ENCODE measurements around the gene MEIS1.
A peak's percentile ranks its signal among the peaks of the same experiment; 100 is the strongest.

The MEIS1 gene

DNA sequence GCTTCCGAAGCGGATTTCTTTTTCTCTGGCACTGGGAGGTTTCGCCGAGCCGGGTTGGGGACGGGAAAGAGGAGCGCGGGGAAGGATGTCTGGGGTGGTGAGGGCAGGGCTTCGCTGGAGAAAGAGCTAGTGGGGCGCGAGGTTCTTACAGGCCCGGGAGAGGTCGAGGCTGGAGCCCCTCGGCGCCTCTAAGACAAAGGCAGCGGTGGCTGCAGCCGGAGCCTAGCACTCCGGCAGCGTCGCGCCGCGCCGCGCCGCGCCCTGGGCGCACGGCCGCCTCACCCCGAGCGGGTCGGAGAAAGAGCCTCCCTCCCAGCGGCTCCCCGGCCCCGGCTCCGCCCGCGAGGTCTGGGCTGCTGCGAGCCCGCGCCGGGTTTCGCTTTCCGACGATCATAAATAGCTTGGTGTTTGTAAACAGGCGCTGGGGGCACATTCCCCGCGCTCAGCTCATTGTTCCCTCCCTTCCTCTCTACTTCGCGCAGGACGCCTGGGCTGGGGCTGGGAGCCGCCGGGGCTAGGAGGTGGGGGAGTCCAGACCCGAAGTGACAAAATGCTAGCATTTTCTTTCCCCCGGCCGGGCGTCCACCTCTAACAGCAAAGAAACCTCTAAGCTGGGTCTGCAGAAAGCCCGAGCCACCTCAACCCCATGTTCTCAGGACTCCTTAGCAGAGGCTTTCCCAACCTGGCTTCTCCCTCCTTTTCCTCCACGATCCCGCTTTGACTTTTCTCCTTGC is 813 bp upstream of the MEIS1 start:
- Histone ChIP-seq H3K36me3 (replicated peaks) (no peaks in the 10 kb centered on the region), H3K27me3 (replicated peaks) (peaks cover 76% of the 10 kb centered on the region), H3K27ac (no peak overlapping the region), H3K4me3 (ENCODE audit: low read depth, low read length) (peak overlapping the region; percentile 76)
- DNase-seq, result peak; percentile 38
- in situ Hi-C loops (cut with HindIII; ENCODE audit: low pct_ligation_motif_present, low sequenced_read_pairs), result loop anchor here (25.0 kb wide), 1 partner anchor 1403 kb away; no protein-coding TSS in a partner anchor
- TF ChIP-seq, protein P1, sequence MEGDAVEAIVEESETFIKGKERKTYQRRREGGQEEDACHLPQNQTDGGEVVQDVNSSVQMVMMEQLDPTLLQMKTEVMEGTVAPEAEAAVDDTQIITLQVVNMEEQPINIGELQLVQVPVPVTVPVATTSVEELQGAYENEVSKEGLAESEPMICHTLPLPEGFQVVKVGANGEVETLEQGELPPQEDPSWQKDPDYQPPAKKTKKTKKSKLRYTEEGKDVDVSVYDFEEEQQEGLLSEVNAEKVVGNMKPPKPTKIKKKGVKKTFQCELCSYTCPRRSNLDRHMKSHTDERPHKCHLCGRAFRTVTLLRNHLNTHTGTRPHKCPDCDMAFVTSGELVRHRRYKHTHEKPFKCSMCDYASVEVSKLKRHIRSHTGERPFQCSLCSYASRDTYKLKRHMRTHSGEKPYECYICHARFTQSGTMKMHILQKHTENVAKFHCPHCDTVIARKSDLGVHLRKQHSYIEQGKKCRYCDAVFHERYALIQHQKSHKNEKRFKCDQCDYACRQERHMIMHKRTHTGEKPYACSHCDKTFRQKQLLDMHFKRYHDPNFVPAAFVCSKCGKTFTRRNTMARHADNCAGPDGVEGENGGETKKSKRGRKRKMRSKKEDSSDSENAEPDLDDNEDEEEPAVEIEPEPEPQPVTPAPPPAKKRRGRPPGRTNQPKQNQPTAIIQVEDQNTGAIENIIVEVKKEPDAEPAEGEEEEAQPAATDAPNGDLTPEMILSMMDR (IDR thresholded peaks at IDR 0.05; ENCODE audit: low read depth, low read length, missing control alignments), result no peak

DNA sequence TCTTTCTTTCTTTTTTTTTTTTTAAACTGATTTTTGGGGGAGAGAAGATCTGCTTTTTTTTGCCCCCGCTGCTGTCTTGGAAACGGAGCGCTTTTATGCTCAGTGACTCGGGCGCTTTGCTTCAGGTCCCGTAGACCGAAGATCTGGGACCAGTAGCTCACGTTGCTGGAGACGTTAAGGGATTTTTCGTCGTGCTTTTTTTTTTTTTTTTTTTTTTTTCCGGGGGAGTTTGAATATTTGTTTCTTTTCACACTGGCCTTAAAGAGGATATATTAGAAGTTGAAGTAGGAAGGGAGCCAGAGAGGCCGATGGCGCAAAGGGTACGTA is 587 bp downstream of the MEIS1 start:
- DNase-seq, result no peak
- Histone ChIP-seq H3K36me3 (replicated peaks) (no peaks in the 10 kb centered on the region), H3K4me3 (ENCODE audit: low read depth, low read length) (peak overlapping the region; percentile 76), H3K27ac (no peak overlapping the region), H3K27me3 (replicated peaks) (peaks cover 84% of the 10 kb centered on the region)
- in situ Hi-C loops (cut with HindIII; ENCODE audit: low pct_ligation_motif_present, low sequenced_read_pairs), result loop anchor here (25.0 kb wide), 1 partner anchor 1402 kb away; no protein-coding TSS in a partner anchor
- TF ChIP-seq, protein P1 (IDR thresholded peaks at IDR 0.05; ENCODE audit: low read depth, low read length, missing control alignments), result no peak

DNA sequence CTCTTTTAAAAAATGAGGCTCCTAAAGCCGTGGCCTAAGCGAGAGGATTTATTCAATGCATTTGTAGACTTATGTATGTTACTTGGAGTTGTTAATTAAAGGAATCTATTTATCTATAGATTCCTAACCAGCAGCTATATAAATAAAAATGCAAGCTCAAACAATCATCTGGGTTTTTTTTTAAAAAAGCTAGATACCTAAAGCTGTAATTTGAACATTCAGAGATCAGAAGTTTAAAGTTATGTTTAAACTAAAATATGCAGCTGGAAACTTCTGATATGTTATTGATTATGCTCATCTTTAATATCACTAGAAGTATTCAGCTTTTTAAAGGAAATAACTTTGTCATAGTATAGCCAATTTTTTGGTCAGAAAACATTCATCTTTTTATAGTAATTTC is 1.0 kb downstream of the MEIS1 start:
- peaks cover 84% of the 10 kb centered on the region for H3K27me3 ChIP-seq (replicated peaks)
- in situ Hi-C loops (cut with HindIII; ENCODE audit: low pct_ligation_motif_present, low sequenced_read_pairs), result loop anchor here (25.0 kb wide), 1 partner anchor 1401 kb away; no protein-coding TSS in a partner anchor
- DNase-seq, result no peak
- TF ChIP-seq, protein P1 (IDR thresholded peaks at IDR 0.05; ENCODE audit: low read depth, low read length, missing control alignments), result no peak
- no peak overlapping the region for H3K27ac ChIP-seq
- H3K36me3 ChIP-seq (replicated peaks), result no peaks in the 10 kb centered on the region
- H3K4me3 ChIP-seq (ENCODE audit: low read depth, low read length), result peak overlapping the region; percentile 76

DNA sequence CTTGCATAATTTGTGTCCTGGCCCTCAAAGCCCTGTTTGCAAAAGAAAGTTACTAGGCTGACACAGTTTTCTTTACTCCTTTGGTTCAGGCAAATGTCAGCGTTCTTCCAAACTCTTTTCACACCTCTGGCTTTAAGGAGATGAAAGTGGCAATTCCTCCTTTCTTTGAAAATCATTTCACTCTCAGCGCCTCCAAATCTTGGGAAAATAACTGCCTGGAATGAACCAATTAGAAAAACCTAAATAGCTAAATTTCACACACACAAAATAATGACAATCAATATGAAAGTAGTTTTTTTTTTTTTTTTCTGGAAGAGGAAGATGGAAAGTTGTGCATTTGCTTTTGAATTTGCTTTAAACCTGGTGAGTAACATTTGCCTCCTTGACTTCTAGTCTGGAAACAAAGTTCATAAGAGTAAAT is 1.7 kb downstream of the MEIS1 start:
- no peaks in the 10 kb centered on the region for H3K36me3 ChIP-seq (replicated peaks)
- H3K27me3 ChIP-seq (replicated peaks), result peaks cover 85% of the 10 kb centered on the region
- H3K27ac ChIP-seq, result no peak overlapping the region
- DNase-seq, result no peak
- in situ Hi-C loops (cut with HindIII; ENCODE audit: low pct_ligation_motif_present, low sequenced_read_pairs), result loop anchor here (25.0 kb wide), 1 partner anchor 1401 kb away; no protein-coding TSS in a partner anchor
- TF ChIP-seq, protein P1 (IDR thresholded peaks at IDR 0.05; ENCODE audit: low read depth, low read length, missing control alignments), result no peak
- H3K4me3 ChIP-seq (ENCODE audit: low read depth, low read length), result peak overlapping the region; percentile 76

DNA sequence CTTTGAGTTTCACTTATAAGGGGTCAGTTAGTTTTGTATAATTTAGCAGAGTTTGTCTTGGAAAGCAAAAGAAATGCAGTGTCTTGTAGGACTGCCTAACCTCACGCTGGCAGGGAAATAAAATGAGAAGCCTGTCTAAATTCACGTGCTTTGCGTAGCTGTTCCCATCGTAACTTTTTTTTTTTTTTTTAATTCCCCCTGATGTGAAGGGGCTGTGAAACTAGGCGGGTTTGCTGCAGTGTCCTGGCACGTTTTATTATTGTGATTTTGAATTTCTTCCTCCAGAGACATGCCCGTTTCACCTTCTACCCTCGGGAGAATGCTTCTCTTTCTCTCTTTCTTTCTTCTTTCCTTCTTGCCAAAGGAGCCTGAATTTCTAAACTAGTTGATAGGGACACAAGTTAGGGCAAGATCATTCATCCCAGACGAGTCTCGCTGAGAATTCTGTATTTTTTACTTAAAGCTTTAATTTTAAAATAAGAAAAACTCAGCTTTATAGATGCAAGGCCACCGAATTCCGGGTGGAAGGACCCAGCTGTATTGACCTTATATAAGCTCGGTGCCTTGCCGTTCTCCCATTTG is 2.3 kb downstream of the MEIS1 start:
- DNase-seq, result no peak
- TF ChIP-seq, protein P1 (IDR thresholded peaks at IDR 0.05; ENCODE audit: low read depth, low read length, missing control alignments), result no peak
- peak overlapping the region; percentile 76 for H3K4me3 ChIP-seq (ENCODE audit: low read depth, low read length)
- in situ Hi-C loops (cut with HindIII; ENCODE audit: low pct_ligation_motif_present, low sequenced_read_pairs), result loop anchor here (25.0 kb wide), 1 partner anchor 1400 kb away; no protein-coding TSS in a partner anchor
- H3K27ac ChIP-seq, result no peak overlapping the region
- H3K36me3 ChIP-seq (replicated peaks), result no peaks in the 10 kb centered on the region
- peaks cover 85% of the 10 kb centered on the region for H3K27me3 ChIP-seq (replicated peaks)

All from brain microvascular endothelial cell (primary cell).